ELF-1 (cell line): ENCODE measurements around the gene PIANP.
A peak's percentile ranks its signal among the peaks of the same experiment; 100 is the strongest.
"Not testable (repeated sequence)": the region's sequence is repeated elsewhere in the genome, so short reads cannot be mapped to it uniquely, and the experiment has no call there.

Experiments used
- DNase-seq: peaks from one replicate; pipeline ENCODE4 v3.0.0-alpha.2; 2016; ENCODE audit warnings: low read depth, low spot score

The PIANP gene

DNA sequence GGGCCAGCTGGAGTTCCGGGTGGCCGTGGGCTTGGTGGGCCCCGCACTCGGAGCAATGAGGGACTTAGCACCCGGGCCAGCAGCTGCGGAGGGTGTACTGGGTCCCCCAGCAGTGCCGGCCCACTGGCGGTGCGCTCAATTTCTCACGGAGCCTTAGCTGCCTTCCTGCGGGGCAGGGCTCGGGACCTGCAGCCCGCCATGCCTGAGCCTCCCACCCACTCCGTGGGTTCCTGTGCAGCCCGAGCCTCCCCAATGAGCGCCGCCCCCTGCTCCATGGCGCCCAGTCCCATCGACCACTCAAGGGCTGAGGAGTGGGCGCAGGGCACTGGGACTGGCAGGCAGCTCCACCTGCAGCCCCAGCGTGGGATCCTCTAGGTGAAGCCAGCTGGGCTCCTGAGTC is 7.7 kb upstream of the PIANP start:
- not testable (repeated sequence) for DNase-seq

DNA sequence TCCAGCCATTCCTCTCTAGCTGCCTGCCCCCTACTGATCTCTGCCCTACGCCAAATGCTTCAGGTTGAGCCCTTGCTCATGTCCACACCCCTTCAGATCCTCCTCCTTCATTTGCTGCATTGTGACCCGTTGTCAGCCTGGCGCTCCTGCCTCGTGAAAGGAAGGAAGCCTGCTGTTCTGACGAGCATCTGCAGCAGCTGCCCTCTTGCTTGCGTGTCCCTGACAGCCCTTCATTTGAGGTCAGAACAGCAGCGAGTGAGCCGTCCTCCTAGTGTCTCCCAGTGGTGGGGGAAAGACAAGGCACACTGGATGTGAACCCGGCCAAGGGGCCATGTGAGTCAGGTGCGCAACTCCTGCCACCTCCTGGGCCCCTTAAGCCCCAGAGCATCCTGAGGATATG is 3.0 kb upstream of the PIANP start:
- peak; percentile 71 for DNase-seq

DNA sequence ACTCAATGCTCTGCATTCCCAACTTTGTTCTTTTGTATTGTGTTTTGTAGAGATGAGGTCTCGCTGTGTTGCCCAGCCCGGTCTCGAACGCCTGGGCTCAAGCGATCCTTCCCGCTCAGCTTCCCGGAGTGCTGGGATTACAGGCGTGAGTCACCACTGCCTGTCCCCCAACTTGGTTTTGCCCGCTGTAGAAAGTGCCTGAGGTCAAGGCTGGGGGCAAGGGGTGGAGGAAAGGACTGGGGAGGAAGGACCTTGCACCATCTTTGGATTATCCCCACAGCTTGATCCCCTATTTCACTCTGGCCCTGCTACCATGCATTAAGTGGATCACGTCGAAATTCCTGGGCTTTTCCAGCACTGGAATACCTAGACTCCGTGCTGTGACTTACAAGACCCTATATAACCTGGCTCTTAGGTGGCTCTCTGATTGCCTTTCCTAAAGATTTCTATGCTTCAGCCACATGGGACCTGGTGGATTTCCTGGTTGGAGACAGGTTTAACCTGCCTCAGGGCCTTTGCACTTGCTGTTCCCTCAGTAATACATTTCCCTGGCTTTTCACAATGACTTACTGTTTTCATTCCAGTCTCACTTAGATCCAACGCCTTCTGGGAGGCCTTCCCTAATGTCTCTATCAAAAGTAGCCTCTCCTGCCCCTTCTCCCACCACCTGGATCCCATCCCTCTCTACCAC is 608 bp upstream of the PIANP start:
- DNase-seq: peak; percentile 42

DNA sequence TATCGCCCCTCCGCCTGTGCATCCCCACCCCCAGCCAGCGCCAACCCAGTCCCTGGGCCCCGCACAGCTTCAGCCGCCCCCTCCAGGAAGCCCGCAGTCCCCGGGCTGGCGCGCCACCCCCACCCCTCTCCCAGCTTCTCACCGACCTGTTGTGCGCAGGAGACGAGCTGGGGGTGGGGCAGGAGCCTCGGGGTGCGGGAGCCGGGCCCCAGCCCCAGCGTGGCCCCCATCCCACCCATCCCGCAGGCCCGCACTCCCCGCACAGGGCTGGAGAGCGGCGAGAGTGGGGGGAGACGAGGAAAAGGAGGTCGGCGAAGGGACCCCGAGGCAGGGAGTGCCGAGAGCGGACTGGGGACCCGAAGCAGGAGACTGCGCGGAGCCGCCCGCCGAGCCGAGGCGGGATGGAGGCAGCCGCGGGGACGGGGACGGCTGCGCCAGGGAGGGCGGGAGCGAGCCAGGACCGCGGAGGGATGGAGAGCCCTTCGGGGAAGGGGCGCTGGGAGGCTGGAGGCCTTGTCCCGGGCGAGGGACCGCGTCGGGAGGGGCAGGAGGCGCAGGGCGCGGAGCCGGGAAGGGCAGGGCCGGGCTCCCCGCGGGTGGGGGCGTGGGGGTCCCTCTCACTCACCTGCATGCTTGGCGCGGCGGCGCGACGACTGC is 498 bp downstream of the PIANP start:
- DNase-seq: no peak

DNA sequence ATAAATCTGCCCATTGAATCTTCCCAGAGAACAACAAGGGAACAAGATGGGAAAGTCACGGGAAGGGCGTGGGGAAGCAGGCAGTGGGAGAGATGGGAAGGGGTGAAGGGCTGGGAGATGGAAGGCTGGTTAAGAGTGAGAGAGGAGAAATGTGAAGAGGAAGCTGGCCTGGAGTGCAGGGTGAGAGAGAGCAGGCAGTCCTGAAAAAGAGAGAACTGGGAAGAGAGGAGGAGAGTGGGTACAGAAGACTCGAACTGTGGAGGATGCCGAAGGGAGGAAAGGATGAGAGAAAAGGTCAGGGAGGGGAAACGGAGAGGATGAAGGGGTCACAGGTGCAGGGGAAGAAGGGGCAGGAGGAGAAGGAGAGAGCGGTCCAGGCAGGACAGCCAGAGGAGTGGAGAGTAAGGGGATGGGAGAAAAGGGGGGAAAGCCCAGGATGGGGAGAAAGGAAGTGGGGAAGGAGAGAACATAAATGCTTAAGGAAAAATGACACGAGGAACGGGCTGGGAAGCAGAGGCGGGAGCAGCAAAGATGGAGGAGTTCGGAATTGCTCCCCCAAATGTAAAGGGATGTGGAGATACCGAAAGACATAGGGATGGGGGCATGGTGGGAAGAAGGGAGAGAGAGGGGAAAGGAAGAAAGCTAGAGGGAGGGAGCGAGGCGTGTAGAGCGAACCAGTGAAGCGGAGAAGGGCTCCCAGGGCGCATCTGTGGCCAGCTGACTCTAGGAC is 1.2 kb downstream of the PIANP start:
- DNase-seq: no peak

DNA sequence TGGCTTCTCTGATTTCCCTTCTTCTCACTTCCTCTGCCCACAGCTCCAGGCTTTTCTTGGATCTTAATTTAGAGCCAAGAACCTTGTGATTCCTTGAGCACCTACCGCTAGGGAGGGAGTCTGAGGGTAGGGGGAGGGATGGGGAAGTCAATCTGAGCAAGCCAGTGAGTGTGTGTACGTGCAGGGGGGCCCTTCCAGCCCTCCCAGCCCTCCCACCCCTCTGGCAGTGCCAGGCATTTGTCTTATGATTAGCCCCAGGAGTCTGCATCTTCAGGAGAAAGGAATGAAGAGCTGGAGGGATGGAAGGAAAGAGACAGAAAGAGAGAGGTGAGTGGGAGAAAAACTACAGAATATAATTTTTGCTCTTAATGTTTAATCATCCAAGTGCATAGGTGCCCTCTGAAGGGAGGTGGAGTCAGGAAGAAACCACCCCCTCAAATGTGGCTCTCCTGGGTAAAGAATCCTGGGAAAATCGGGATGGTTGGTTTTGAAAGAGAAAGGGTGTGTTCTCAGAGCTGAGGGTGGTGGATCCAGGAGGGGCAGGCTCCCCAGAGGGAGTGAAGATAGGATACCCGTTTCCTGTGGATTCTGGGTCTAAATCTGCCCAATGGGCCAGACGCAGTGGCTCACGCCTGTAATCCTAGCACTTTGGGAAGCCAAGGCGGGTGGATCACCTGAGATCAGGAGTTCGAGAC is 2.1 kb downstream of the PIANP start:
- no peak for DNase-seq

DNA sequence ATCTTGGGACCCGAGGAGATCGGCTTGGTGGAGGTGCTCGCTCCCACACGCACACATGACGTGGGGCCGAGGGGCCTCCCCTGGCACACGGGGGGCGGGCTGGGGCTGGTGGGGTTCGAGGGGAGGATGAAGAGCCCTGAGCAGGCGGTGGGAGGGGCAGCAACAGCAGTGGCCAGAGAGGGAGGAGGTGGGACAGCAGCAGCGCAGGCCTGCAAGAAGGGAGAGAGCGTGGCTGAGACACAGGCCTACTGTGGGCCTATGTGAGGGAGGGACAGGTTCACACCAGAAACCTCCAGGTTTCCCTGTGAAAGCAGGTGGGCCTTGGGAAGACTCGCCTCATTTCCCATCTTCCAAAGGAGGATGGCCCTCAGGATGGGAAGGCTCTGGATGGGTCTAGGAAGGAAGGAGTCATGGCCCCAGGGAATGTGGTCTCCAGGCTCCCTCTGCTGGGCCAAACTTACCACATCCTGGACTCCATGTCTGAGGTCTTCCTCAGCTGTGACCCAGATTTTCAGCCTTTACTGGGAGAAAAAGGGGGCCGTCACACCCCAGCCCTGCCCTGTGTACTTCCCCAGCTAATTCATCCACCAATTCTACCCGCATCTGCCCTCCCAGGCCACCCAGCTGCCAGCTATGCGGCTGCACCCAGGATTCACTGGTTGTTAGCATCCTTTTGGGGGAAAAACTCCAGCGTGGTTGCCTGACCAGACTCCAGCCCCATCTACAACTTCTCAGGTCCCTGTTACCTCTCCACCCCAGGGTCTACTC is 2.8 kb downstream of the PIANP start:
- peak; percentile 86 for DNase-seq

DNA sequence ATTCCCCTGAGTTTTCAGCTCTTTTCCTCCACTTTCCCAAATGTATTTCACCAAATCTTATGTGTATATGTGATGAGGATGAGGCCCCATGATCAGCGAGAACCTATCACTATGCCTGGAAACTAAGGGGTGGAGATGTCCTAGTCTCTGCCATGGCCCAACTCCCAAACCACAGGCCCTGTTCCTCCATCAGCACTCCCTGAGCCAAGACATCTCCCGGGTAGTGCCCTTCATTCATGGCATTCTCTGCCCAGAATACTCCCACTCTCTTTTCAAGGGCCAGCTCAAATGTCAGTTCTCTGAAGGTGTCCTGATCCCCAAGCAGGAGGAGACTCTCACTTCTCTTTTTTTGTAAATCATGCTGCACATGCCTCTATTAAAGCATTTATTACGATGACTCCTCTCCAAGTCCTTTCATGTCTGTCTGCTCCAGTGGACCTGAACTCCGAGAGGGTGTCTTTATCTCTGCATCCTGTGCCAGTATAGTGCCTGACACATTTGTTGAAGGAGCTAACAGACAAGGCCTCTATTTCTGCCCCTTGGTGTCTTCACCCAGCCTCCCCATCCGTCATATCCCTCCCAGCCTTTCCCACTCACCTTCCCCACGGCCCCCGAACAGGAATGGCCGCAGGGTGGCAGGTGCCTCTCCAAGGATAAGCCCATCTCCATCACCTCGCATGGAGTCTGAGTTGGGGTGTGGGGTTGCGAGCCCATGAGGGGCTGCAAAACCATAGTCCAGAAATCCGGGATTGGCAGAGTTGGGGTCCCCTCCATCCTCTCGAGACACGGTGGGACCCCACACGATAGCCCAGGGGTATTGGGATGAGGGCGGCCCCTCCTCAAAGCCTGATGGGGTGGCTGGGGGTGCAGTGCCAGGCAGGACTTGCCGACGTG is 3.7 kb downstream of the PIANP start:
- no peak for DNase-seq

DNA sequence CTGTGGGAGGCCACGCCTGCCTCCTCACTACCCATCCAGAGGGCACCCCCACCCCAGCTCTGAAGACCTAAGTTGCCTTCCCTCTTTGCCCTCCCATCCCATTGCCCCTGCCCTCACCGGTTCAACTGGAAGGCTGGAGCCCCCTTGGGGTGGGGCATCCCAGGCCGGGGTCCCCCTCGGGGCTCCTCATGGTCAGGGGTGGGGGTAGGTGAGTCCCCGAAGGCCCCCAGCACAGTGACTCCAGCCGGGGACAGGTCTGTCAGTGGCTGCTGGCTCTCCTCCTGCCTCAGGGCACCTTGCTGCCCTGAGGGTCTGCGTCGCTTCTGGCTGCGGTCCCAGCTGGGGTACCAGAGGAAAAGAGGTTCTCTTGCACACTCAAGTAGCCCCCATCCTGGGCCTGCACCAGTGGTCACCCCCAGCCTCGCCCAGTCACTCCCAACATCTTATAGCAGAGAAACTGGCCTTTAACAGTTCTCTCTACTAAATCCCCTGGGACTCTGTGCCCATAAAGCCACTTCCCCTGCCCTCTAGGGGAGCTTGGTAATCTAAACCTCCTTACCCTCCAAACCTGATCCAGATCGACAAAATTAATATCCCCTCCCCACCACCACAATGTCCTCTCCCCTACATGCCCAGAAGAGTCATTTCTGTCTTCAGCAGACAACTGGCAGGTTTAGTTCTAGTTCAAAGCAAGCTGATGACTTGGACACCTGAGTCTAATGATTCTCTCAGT is 5.1 kb downstream of the PIANP start:
- no peak for DNase-seq

DNA sequence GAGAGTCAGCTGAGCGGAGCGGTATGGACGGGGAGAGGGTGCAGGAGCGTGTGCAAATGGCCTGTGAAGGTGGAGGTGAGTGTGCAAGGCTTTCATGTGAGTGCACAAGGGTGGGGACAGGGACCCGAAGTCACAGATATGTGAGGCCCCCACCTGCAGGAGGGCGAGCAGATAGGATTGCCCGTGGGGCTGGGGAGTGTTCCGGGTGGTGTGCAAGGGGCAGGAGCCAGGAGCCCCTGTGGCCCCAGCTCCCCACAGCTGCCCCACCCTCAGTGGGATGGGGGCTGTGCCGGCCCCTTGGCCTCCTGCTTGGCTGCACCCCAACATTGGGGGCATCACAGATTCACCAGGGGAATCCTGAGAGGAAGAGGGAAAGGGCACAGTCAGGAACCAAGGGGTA is 5.9 kb downstream of the PIANP start:
- no peak for DNase-seq

DNA sequence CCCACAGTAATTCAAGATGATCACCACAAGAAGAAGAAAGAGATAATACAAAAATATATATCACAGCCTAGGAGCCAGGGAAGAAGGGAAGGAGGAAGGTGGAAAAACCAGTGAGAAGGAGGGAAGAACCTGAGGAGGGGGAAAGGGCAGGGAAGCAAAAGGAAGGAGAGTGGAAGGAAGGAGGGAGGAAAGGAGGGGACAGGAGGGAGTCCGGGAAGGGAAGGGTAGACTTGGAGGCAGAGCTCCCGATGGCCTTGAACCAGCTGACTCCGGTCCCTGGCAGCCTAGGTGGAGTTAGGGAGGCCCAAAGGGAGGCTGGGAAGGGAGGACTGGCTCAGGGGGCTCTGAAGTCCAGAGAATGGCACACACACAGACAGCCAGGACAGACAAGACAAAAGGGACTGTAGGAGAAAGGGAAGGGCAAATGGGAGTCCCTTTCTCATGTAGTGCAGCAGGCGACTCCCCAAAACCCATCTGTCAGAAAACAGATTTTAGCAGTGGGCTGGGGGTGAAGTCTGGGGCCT is 6.7 kb downstream of the PIANP start:
- no peak for DNase-seq

DNA sequence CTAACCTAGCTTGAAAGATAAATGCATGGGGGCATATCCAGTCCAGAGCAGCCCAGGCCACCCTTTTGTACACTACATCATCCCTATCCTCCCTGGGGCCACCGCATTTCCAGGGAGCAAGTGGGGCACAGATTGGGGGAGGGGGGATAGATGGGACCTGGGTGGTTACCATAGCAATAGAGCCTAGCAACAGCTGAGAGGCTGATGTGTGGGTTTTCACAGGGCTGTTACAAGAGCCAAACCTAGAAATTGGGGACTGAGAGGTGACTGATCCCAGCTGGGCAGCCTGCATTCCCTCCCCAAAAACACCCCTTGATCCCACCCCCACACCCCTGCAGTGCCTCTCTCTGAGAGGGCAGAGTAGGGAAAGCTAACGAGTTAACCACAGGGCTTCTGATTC is 7.7 kb downstream of the PIANP start:
- no peak for DNase-seq

DNA sequence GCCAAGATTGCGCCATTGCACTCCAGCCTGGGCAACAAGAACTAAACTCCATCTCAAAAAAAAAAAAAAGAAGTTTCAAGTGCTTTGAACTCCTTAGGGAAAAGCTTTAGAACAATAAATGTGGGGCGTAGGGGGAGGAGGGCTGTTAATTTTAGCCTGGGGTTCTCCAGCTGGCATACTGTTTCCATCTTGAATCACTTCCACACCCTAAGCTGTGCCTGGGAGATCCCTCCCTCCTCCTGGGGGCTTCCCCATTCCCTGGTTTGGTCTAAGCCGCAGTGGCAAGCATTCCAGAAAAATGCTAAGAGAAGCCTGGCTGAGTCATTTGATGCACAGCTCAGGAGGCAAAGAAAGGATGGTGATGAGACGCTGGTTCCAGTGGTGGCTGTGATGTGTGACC is 9.1 kb downstream of the PIANP start:
- no peak for DNase-seq

DNA sequence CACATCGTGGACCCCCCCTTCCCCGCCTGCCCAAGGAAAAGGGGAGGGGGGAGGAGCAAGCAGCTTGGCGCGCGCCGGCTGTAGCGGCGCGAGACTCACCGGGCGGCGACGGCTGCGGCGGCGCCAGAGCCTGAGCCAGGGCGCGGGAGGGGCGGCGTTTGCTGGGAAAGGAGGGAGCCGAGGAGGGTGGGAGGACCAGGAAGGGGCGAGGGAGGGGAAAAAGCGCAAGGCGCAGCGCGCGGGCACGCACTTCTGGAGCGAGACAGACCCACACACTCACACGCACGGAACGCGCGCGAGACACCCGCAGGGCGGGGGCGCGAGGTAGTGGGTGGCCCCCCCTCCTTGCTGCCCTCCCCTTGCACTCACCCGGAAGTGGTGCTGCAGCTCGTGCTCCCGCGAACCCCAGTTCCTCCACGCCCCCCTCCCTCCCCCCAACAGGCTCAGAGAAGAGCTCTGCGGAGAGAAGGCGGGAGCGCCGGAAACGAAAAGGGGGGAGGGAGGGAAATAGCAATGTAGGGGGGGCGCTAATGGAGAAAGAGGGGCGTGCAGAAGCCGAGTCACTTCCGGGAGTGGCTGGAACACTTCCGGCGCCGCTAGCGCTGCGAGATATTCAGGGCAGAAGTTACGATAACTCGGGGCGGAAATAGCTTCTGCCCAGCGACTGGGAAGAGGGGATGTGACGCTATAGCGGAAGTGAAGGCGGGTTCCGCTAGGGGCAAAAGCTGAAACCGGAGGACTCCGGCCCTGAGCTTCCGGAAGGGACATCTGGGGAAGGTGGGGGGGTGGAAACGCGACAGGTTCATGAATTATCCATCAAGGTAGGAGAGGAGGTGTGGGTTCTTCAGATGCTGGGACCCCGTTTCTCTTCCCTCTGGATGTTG is 11.4 kb downstream of the PIANP start, which contains the start of gene ZNF384:
Gene ZNF384, minus strand, starts transcription at position 377 of the 884 bp plus-strand sequence. CDS start 9,855 bp downstream, outside the sequence.
- peak; percentile 98 for DNase-seq

DNA sequence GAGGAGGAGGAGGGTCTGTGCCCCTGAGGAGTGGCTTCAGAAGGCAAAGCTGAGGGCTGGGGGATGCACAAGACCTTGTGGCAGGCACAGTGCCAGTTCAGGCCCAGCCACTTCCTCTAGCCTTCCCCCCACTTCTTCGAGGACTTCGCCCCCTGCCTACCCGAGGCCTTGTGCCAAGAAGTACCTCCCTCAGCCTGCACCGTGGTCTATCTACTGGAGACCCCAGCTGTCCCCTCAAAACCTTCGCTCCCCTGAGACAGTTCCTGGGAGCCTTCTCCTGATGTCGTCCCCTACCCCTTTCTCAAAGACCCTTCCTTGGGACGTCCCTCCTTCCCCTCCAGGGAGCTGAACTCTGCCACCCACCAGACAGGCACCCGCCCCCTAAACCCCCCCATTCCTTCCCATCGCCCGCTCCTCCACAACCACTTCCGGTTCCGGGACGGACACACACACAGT is 12.0 kb downstream of the PIANP start:
- DNase-seq: no peak

DNA sequence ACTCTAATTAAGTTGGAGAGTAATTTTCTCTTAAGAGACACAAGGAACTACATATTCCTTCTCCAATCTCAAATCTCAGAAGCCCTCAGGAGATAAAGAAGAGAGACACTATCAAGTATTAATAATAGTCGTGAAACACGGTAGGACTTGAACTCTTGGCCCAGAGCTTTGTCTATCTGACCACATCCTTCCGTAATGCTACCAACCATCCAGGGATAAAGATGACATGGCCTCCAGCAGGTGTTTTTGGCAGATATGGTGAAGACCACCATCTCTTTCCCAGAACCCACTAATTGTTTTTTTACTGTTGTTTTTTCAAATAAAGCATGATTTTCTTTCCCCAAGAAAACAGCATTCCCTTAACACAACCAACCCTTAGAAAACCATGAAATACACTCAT is 14.8 kb downstream of the PIANP start:
- no peak for DNase-seq

DNA sequence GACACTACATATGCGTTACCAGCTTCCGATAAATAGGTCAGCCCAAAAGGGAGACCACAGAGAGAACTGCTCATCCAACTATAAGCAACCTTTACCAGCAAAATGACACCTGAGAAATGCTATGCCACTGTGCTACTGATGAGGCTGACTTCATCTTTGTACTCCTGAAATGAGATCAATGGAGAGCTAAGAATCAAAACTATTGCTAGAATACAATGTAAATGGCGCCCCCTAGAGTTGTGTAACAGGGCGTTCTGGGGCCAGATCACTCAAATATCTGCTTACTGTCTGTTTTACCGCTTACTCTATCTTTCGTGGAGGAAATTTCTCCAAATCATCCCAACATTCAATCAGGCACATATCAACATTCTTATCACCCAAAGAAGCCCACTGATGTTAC is 16.0 kb downstream of the PIANP start:
- DNase-seq: peak; percentile 13

DNA sequence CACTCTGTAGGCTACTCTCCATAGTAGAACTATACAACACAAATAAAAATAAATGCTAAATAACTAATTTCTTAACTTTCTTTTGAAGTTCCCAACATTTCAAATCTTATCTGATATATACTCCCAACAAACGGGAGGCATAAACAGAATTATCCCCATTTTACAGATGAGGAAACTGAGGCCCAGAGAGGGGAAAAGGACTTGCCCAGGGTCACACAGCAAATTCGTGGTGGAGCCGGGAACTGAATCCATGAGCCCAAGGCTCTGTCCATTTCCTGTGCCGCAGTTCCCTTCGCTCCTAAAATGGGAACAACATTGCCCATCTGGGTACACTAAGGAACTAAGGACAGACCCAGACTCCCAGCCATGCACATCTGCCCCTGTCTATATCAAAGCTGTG is 23.7 kb downstream of the PIANP start:
- DNase-seq: no peak
